ENCODE results near the gene KIF5C. TPM values are rescaled to one million over a fixed set of nuclear protein-coding genes. Genes with fewer than 3 reads are reported as not detected.

The KIF5C gene
- total RNA-seq, result 6.2 TPM

GRCh38 chr2:148874868-148875341 is at the start of gene KIF5C:
Gene KIF5C, plus strand, starts transcription at chr2:148875227. Its CDS starts 391 bp downstream, at chr2:148875618.
- intact Hi-C loops (cut with DNase I), result loop anchor here (2.0 kb wide), 1 partner anchor 232 kb away; no protein-coding TSS in a partner anchor
- no peak for TF ChIP-seq CTCF (IDR thresholded peaks at IDR 0.05)
- Histone ChIP-seq H3K9me3 (no peaks in the 10 kb centered on the region), H3K4me3 (peak within 1 kb of the TSS; percentile 73 to 86), H3K27me3 (peaks cover 3% of the 10 kb centered on the region), H3K27ac (no peak within 1 kb of the TSS), H3K36me3 (no peaks in the 10 kb centered on the region), H3K4me1 (peaks cover 2 to 14% of the 10 kb centered on the region in 2 donors)
- peak in 1 of 2 donors; percentile 87 for DNase-seq (ENCODE audit: low spot score in 2 of 2)

- no peak for DNase-seq (ENCODE audit: low spot score in 2 of 2)
- no peaks in the 10 kb centered on the region for H3K4me1 ChIP-seq
- TF ChIP-seq CTCF (IDR thresholded peaks at IDR 0.05), result no peak
- no peaks in the 10 kb centered on the region for H3K9me3 ChIP-seq
- intact Hi-C loops (cut with DNase I), result no loop called here
- no peaks in the 10 kb centered on the region for H3K27me3 ChIP-seq
- no peak overlapping the region for H3K27ac ChIP-seq
- no peaks in the 10 kb centered on the region for H3K36me3 ChIP-seq
- H3K4me3 ChIP-seq, result no peak overlapping the region
Observed at GRCh38 chr2:148826791-148827190, 48.2 kb upstream of the KIF5C start.

GRCh38 chr2:148828941-148829340 is 46.1 kb upstream of the KIF5C start:
- no peaks in the 10 kb centered on the region for H3K4me1 ChIP-seq
- no peaks in the 10 kb centered on the region for H3K27me3 ChIP-seq
- no peak for TF ChIP-seq CTCF (IDR thresholded peaks at IDR 0.05)
- no peak for DNase-seq (ENCODE audit: low spot score in 2 of 2)
- no peaks in the 10 kb centered on the region for H3K9me3 ChIP-seq
- intact Hi-C loops (cut with DNase I), result no loop called here
- H3K4me3 ChIP-seq, result no peak overlapping the region
- no peak overlapping the region for H3K27ac ChIP-seq
- H3K36me3 ChIP-seq, result no peaks in the 10 kb centered on the region

GRCh38 chr2:148829618-148830017 is 45.4 kb upstream of the KIF5C start:
- Histone ChIP-seq H3K27ac (no peak overlapping the region), H3K9me3 (no peaks in the 10 kb centered on the region), H3K4me3 (no peak overlapping the region), H3K36me3 (no peaks in the 10 kb centered on the region), H3K4me1 (no peaks in the 10 kb centered on the region), H3K27me3 (no peaks in the 10 kb centered on the region)
- DNase-seq (ENCODE audit: low spot score in 2 of 2), result no peak
- intact Hi-C loops (cut with DNase I), result no loop called here
- TF ChIP-seq CTCF (IDR thresholded peaks at IDR 0.05), result no peak

GRCh38 chr2:148832637-148833036 is 42.4 kb upstream of the KIF5C start:
- no peak overlapping the region for H3K27ac ChIP-seq
- no peaks in the 10 kb centered on the region for H3K9me3 ChIP-seq
- H3K27me3 ChIP-seq, result no peaks in the 10 kb centered on the region
- no peaks in the 10 kb centered on the region for H3K36me3 ChIP-seq
- TF ChIP-seq CTCF (IDR thresholded peaks at IDR 0.05), result no peak
- no peak for DNase-seq (ENCODE audit: low spot score in 2 of 2)
- H3K4me3 ChIP-seq, result no peak overlapping the region
- intact Hi-C loops (cut with DNase I), result no loop called here
- no peaks in the 10 kb centered on the region for H3K4me1 ChIP-seq

- Histone ChIP-seq H3K4me1 (no peaks in the 10 kb centered on the region), H3K27me3 (no peaks in the 10 kb centered on the region), H3K9me3 (peaks cover 0 to 4% of the 10 kb centered on the region in 2 donors), H3K36me3 (no peaks in the 10 kb centered on the region), H3K4me3 (no peak overlapping the region), H3K27ac (no peak overlapping the region)
- no peak for TF ChIP-seq CTCF (IDR thresholded peaks at IDR 0.05)
- intact Hi-C loops (cut with DNase I), result no loop called here
- no peak for DNase-seq (ENCODE audit: low spot score in 2 of 2)
Observed at GRCh38 chr2:148842050-148842449, 33.0 kb upstream of the KIF5C start.
